Ishikawa (cell line): ENCODE measurements around the gene ADCY1.

Experiments used
- EP300 ChIP-seq: IDR thresholded peaks from 2 replicates; pipeline ENCODE4 v1.6.1; 2012; ENCODE audit warnings: borderline replicate concordance
- FOXM1 ChIP-seq: IDR thresholded peaks from 2 replicates; pipeline ENCODE4 v1.6.1; 2012; ENCODE audit warnings: low read depth, borderline replicate concordance
- MAX ChIP-seq: IDR thresholded peaks from 2 replicates; pipeline ENCODE4 v1.6.1; 2012
- RAD21 ChIP-seq: IDR thresholded peaks from 2 replicates; pipeline ENCODE4 v1.6.1; 2012; ENCODE audit warnings: low read depth
- REST ChIP-seq: IDR thresholded peaks from 2 replicates; pipeline ENCODE4 v1.6.1; 2012; ENCODE audit warnings: low read depth, mild to moderate bottlenecking
- USF1 ChIP-seq: IDR thresholded peaks from 2 replicates; pipeline ENCODE4 v1.6.1; 2012
- ZBTB7A ChIP-seq: IDR thresholded peaks from 2 replicates; pipeline ENCODE4 v1.6.1; 2012; ENCODE audit warnings: low read depth

GRCh38 chr7:45525057-45525456 is 49.1 kb upstream of the ADCY1 start:
- TF ChIP-seq RAD21 (no peak), USF1 (no peak), ZBTB7A (no peak), REST (no peak), MAX (no peak), EP300 (no peak), FOXM1 (no peak)
